ENCODE results near the gene TEDC1. TPM values are rescaled to one million over a fixed set of nuclear protein-coding genes. Genes with fewer than 3 reads are reported as not detected.

The TEDC1 gene
- total RNA-seq, 2 donors from 2014 or later, result 1.6 to 12.2 TPM

DNA sequence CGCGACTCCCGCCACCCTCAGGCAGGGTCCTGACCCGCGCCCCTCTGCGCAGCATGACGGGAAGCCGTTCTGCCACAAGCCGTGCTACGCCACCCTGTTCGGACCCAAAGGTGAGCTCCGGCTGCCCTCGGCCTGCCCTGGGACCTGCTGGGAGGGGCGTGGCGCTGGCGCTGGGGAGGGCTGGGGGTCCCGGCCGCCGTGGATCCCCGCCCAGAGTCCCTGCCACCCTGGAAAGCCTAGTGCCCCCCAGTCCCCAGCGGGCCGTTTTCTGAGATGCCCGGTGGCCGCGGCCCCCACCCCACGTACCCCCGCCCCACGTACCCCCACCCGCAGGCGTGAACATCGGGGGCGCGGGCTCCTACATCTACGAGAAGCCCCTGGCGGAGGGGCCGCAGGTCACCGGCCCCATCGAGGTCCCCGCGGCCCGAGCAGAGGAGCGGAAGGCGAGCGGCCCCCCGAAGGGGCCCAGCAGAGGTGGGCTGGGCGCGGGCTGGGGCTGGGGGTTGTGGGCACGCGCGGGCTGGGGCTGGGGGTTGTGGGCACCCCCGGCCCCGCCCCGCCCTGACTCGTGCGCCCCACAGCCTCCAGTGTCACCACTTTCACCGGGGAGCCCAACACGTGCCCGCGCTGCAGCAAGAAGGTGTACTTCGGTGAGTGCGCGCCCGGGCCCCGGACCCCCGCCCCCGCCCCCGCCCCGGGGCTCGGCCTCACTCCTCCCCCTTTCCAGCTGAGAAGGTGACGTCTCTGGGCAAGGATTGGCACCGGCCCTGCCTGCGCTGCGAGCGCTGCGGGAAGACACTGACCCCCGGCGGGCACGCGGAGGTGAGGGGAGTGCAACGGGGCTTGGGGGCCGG lies 12.4 kb upstream of the TEDC1 start:
- Histone ChIP-seq H3K27me3 (peaks cover 0 to 15% of the 10 kb centered on the region in 2 donors), H3K27ac (no peak overlapping the region), H3K9me3 (no peaks in the 10 kb centered on the region), H3K4me3 (no peak overlapping the region), H3K4me1 (peaks cover 73% of the 10 kb centered on the region), H3K36me3 (replicated peaks in 1 of 2; ENCODE audit: insufficient read depth in 1 of 2, low read depth in 2 of 2) (no peaks in the 10 kb centered on the region)
- ATAC-seq (no peak), DNase-seq (no peak)
- intact Hi-C loops (cut with DNase I), result no loop called here
- TF ChIP-seq POLR2A (IDR thresholded peaks at IDR 0.05), result no peak
- TF ChIP-seq, protein P1, sequence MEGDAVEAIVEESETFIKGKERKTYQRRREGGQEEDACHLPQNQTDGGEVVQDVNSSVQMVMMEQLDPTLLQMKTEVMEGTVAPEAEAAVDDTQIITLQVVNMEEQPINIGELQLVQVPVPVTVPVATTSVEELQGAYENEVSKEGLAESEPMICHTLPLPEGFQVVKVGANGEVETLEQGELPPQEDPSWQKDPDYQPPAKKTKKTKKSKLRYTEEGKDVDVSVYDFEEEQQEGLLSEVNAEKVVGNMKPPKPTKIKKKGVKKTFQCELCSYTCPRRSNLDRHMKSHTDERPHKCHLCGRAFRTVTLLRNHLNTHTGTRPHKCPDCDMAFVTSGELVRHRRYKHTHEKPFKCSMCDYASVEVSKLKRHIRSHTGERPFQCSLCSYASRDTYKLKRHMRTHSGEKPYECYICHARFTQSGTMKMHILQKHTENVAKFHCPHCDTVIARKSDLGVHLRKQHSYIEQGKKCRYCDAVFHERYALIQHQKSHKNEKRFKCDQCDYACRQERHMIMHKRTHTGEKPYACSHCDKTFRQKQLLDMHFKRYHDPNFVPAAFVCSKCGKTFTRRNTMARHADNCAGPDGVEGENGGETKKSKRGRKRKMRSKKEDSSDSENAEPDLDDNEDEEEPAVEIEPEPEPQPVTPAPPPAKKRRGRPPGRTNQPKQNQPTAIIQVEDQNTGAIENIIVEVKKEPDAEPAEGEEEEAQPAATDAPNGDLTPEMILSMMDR (IDR thresholded peaks at IDR 0.05), result no peak
- 27% methylated on average over 51 of the region's 81 CpGs; no CpG with 5 or more reads in 1 of the 2 donors for WGBS, 2 donors

DNA sequence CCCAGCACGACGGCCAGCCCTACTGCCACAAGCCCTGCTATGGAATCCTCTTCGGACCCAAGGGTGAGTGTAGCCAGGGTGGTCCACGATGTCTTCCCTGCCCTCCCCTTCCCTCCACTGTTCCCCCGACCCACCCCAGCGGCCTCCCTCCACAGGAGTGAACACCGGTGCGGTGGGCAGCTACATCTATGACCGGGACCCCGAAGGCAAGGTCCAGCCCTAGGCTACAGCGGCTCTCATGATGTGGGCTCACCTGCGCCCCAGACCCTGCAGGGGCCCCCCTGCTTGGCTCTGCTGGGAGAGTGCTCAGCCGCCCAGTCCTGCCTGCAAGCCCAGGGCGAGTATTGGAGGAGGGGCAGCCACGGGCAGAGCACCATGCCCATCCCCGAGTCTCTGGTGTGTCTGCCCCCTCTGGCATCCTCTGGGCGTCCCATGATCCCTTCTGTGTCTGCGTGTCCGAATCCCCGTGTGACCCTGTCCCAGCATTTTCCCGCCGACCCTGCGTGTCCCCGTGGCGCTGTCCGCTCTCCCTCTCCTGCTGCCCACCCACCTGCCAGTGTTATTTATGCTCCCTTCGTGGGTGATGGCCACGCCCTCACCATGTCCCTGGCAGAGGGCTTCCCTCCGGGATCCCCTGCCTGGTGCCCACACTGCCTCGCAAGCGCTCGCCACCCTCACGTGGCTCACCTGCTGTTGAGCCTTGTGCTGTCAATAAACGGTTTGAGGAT lies 11.5 kb upstream of the TEDC1 start:
- Histone ChIP-seq H3K9me3 (no peaks in the 10 kb centered on the region), H3K4me3 (no peak overlapping the region), H3K4me1 (peaks cover 71% of the 10 kb centered on the region), H3K27me3 (peaks cover 0 to 15% of the 10 kb centered on the region in 2 donors), H3K36me3 (replicated peaks in 1 of 2; ENCODE audit: insufficient read depth in 1 of 2, low read depth in 2 of 2) (no peaks in the 10 kb centered on the region), H3K27ac (no peak overlapping the region)
- no peak for ATAC-seq
- WGBS, 2 donors, result 34 to 60% methylated on average over 21 to 34 of the region's 34 CpGs
- intact Hi-C loops (cut with DNase I), result no loop called here
- TF ChIP-seq POLR2A (IDR thresholded peaks at IDR 0.05), result no peak
- TF ChIP-seq, protein P1 (IDR thresholded peaks at IDR 0.05), result no peak
- no peak for DNase-seq

GRCh38 chr14:105480199-105480746 lies 10.8 kb upstream of the TEDC1 start:
- ATAC-seq (no peak), DNase-seq (no peak)
- Histone ChIP-seq H3K4me1 (peaks cover 72% of the 10 kb centered on the region), H3K27me3 (peaks cover 0 to 15% of the 10 kb centered on the region in 2 donors), H3K36me3 (replicated peaks in 1 of 2; ENCODE audit: insufficient read depth in 1 of 2, low read depth in 2 of 2) (no peaks in the 10 kb centered on the region), H3K4me3 (no peak overlapping the region), H3K9me3 (no peaks in the 10 kb centered on the region), H3K27ac (peak overlapping the region in 3 of 4 donors; percentile 89 to 97 (median 93))
- intact Hi-C loops (cut with DNase I), result no loop called here
- TF ChIP-seq, protein P1 (IDR thresholded peaks at IDR 0.05), result no peak
- no peak for TF ChIP-seq POLR2A (IDR thresholded peaks at IDR 0.05)
- 47 to 55% methylated on average over 14 to 15 of the region's 15 CpGs for WGBS, 2 donors

DNA sequence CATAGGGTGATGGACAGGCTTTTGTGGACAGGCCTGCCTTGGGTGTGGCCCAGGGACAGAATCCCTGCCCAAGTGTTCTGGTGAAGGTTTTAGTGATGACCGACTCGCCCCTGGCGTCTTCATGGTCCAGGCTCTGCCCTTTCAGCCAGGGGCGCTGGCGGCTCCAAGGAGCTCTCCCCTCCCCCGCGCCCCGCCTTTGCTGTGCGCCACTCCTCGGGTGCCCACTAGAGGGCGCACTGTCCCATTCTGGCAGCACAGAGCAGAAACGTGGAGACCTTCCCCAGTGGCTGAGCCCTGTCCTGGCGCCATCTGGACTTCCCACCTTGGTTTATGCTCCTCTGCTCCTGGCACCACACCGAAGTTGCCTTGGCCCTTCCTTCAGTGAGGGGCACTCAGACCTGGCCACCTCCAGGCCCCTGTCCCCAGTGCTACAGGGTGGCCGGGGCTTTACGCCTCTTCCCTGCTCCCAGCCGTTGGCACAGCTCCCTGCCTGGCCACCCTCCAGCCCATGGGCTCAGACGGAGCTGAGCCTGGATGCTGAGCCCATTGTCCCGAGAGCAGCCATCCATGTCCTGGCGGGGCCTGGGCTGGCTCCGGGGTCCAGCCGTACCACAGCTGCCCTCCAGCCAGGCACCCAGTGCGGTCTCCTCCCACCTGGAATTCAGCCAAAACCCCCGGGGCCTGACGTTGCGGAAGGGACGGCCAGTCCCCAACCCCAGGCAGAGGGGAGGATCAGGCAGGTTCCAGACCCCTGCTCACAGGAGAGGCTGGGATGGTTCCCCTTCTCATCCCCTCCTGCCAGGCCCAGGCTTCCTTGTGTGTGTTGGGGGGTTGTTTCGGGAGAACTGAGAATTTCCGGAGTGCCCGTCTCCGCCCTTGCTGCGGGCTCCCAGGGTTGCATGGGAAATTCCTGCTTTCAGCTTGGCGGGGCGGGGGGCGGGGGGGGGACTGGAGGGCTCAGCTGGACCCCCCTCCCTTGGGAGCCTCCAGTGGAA lies 9.9 kb upstream of the TEDC1 start:
- ATAC-seq (peak; percentile 73), DNase-seq (peak; percentile 89 to 92 (median 90))
- no peaks in the 10 kb centered on the region for H3K36me3 ChIP-seq (replicated peaks in 1 of 2; ENCODE audit: insufficient read depth in 1 of 2, low read depth in 2 of 2)
- peaks cover 72% of the 10 kb centered on the region for H3K4me1 ChIP-seq
- 1 to 2% methylated on average over 7 to 32 of the region's 35 CpGs for whole genome bisulfite sequencing, 2 donors
- H3K4me3 ChIP-seq, result no peak overlapping the region
- TF ChIP-seq, protein P1 (IDR thresholded peaks at IDR 0.05), result peak; percentile 97 to 100 (median 99)
- TF ChIP-seq POLR2A (IDR thresholded peaks at IDR 0.05), result peak; percentile 46 to 84 (median 70)
- H3K27me3 ChIP-seq, result peaks cover 0 to 15% of the 10 kb centered on the region in 2 donors
- H3K27ac ChIP-seq, result peak overlapping the region; percentile 86 to 97 (median 91)
- intact Hi-C loops (cut with DNase I), result no loop called here
- no peaks in the 10 kb centered on the region for H3K9me3 ChIP-seq

All from body of pancreas (tissue), 4 donors.